ENCODE data around the gene FILIP1.

DNA sequence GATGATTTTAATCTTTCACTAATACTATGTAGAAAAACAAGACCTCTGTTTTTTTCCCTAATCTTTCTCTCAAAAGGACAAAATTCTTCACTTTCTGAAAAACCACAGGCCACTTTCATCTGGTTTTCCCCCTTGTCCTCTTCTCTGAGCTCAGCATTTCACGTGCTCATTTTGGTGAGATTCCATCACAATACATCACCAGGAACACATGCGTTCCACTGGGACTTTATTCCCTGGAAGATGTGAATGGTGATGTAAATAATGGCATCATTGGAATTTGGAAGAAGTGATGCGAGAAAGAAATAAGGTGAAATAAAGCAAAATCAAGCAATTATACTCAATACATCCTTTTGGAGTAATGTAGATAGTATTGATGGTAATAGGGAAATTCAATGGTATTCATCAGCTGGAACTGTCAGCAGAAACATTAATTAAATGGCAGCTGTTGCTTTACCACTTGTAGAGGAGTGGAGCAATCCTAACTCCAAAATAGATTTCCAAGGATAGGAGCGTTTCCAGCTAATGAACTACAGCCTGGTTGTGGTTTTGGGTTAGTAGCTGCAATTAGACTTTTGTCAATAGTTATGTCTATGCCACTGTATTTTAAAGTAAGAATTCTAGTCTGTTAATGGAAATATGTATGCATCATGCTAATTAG lies 11.5 kb downstream of the FILIP1 start:
- TF ChIP-seq POLR2AphosphoS5 (IDR thresholded peaks at IDR 0.05), result peak; percentile 52 to 53
- TF ChIP-seq, protein P1, sequence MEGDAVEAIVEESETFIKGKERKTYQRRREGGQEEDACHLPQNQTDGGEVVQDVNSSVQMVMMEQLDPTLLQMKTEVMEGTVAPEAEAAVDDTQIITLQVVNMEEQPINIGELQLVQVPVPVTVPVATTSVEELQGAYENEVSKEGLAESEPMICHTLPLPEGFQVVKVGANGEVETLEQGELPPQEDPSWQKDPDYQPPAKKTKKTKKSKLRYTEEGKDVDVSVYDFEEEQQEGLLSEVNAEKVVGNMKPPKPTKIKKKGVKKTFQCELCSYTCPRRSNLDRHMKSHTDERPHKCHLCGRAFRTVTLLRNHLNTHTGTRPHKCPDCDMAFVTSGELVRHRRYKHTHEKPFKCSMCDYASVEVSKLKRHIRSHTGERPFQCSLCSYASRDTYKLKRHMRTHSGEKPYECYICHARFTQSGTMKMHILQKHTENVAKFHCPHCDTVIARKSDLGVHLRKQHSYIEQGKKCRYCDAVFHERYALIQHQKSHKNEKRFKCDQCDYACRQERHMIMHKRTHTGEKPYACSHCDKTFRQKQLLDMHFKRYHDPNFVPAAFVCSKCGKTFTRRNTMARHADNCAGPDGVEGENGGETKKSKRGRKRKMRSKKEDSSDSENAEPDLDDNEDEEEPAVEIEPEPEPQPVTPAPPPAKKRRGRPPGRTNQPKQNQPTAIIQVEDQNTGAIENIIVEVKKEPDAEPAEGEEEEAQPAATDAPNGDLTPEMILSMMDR (IDR thresholded peaks at IDR 0.05), result no peak
